ENCODE results near the gene CCSER1. TPM values are rescaled to one million over a fixed set of nuclear protein-coding genes. Genes with fewer than 3 reads are reported as not detected.

Gene CCSER1
- total and polyA plus RNA-seq, 2 donors (not counting 1 experiment from before 2014, with no cell fraction given), result 10.7 to 39.5 TPM

GRCh38 chr4:91317434-91317833, 1190.2 kb downstream of the CCSER1 start:
- H4K20me1 ChIP-seq (ENCODE audit: control insufficient read depth, insufficient read depth, low read length, poor library complexity, severe bottlenecking), result no peaks in the 10 kb centered on the region
- no peaks in the 10 kb centered on the region for H3K9me3 Mint-ChIP-seq (ENCODE audit: insufficient read depth)
- H3K4me1 ChIP-seq (ENCODE audit: control insufficient read depth in 2 of 2, insufficient read depth in 2 of 2, low read length in 2 of 2), result no peaks in the 10 kb centered on the region
- no peaks in the 10 kb centered on the region for H3K36me3 ChIP-seq (replicated peaks in 1 of 2; ENCODE audit: control extremely low read depth in 1 of 2, control insufficient read depth in 1 of 2, extremely low read depth in 1 of 2, insufficient read depth in 2 of 2, low read length in 1 of 2)
- no peaks in the 10 kb centered on the region for H3K79me2 ChIP-seq (ENCODE audit: control insufficient read depth, insufficient read depth, low read length)
- no peak for TF ChIP-seq EZH2 (IDR thresholded peaks at IDR 0.05; ENCODE audit: borderline replicate concordance, insufficient read depth, low read depth, low read length, poor library complexity, severe bottlenecking)
- TF ChIP-seq, protein P1, sequence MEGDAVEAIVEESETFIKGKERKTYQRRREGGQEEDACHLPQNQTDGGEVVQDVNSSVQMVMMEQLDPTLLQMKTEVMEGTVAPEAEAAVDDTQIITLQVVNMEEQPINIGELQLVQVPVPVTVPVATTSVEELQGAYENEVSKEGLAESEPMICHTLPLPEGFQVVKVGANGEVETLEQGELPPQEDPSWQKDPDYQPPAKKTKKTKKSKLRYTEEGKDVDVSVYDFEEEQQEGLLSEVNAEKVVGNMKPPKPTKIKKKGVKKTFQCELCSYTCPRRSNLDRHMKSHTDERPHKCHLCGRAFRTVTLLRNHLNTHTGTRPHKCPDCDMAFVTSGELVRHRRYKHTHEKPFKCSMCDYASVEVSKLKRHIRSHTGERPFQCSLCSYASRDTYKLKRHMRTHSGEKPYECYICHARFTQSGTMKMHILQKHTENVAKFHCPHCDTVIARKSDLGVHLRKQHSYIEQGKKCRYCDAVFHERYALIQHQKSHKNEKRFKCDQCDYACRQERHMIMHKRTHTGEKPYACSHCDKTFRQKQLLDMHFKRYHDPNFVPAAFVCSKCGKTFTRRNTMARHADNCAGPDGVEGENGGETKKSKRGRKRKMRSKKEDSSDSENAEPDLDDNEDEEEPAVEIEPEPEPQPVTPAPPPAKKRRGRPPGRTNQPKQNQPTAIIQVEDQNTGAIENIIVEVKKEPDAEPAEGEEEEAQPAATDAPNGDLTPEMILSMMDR (IDR thresholded peaks at IDR 0.05), result no peak
- DNase-seq (no peak), ATAC-seq (ENCODE audit: low read depth) (no peak)
- no peaks in the 10 kb centered on the region for H3K4me1 Mint-ChIP-seq
- H3K27ac Mint-ChIP-seq, result no peak overlapping the region
- no peak overlapping the region for H3K4me2 ChIP-seq (replicated peaks; ENCODE audit: low read depth, low read length, poor library complexity, severe bottlenecking)
- POLR2A ChIA-PET, result no interaction called here
- no peaks in the 10 kb centered on the region for H3K27me3 ChIP-seq (replicated peaks in 1 of 4; ENCODE audit: control extremely low read depth in 1 of 4, control insufficient read depth in 3 of 4, insufficient read depth in 4 of 4, low read length in 3 of 4)
- H2AFZ ChIP-seq (ENCODE audit: insufficient read depth, low read depth, low read length, poor library complexity, severe bottlenecking), result no peak overlapping the region
- WGBS (ENCODE audit: insufficient coverage), result 100% methylated on average over 2 of the region's 4 CpGs
- intact Hi-C loops (cut with micrococcal nuclease), result no loop called here
- H3K9me3 ChIP-seq (ENCODE audit: control extremely low read depth in 1 of 3, control insufficient read depth in 2 of 3, insufficient read depth in 1 of 3, low read length in 2 of 3), result no peaks in the 10 kb centered on the region
- H3K4me3 ChIP-seq (ENCODE audit: control extremely low read depth in 1 of 5, extremely low read depth in 1 of 5, insufficient read depth in 1 of 5, low read depth in 2 of 5, low read length in 4 of 5), result no peak overlapping the region
- H3K27ac ChIP-seq (ENCODE audit: low read length in 2 of 2), result no peak overlapping the region
- CTCF ChIA-PET, result no interaction called here
- H3K9ac ChIP-seq (ENCODE audit: low read length), result no peak overlapping the region
- no peak overlapping the region for H3K4me3 Mint-ChIP-seq
- H3K27me3 Mint-ChIP-seq, result no peaks in the 10 kb centered on the region

DNA sequence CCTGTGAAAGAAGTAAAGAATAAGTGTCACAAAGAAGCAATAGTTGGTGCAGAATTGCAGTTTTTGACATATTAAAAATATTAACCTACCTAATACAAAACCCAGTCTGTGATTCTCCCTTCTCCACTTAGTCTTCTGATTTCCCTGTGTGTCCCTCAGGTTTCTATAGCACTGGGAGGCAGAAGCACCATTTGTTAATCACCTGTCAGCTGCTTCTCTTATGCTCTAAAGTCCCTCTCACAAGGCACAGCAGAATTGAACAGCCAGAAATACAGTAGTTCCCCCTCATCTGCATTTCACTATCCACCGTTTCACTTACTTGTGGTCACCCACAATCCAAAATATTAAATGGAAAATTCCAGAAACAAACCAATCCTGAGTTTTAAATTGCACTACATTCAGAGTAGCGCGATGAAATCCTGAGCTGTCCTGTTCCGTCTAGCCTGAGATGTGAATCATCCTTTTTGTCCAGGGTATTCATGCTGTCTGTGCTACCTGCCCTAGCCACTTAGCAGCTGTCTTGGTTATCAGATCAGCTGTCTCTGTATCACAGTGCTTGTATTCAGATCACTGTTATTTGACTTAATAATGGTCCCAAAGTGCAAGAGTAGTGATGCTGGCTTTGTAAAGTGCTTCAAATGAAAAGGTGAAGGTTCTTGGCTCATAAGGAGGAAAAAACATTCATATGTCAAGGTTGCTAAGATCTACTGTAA, 1192.5 kb downstream of the CCSER1 start:
- no peak overlapping the region for H2AFZ ChIP-seq (ENCODE audit: insufficient read depth, low read depth, low read length, poor library complexity, severe bottlenecking)
- CTCF ChIA-PET, result no interaction called here
- TF ChIP-seq EZH2 (IDR thresholded peaks at IDR 0.05; ENCODE audit: borderline replicate concordance, insufficient read depth, low read depth, low read length, poor library complexity, severe bottlenecking), result no peak
- Mint-ChIP-seq H3K4me1 (no peaks in the 10 kb centered on the region), H3K27me3 (no peaks in the 10 kb centered on the region), H3K4me3 (no peak overlapping the region), H3K9me3 (ENCODE audit: insufficient read depth) (no peaks in the 10 kb centered on the region), H3K27ac (no peak overlapping the region)
- no peaks in the 10 kb centered on the region for H3K36me3 ChIP-seq (replicated peaks in 1 of 2; ENCODE audit: control extremely low read depth in 1 of 2, control insufficient read depth in 1 of 2, extremely low read depth in 1 of 2, insufficient read depth in 2 of 2, low read length in 1 of 2)
- intact Hi-C loops (cut with micrococcal nuclease), result no loop called here
- WGBS (ENCODE audit: insufficient coverage), result 84% methylated on average over 4 of the region's 4 CpGs
- DNase-seq, result no peak
- H3K9ac ChIP-seq (ENCODE audit: low read length), result no peak overlapping the region
- H3K9me3 ChIP-seq (ENCODE audit: control extremely low read depth in 1 of 3, control insufficient read depth in 2 of 3, insufficient read depth in 1 of 3, low read length in 2 of 3), result no peaks in the 10 kb centered on the region
- no peaks in the 10 kb centered on the region for H3K27me3 ChIP-seq (replicated peaks in 1 of 4; ENCODE audit: control extremely low read depth in 1 of 4, control insufficient read depth in 3 of 4, insufficient read depth in 4 of 4, low read length in 3 of 4)
- H3K4me2 ChIP-seq (replicated peaks; ENCODE audit: low read depth, low read length, poor library complexity, severe bottlenecking), result no peak overlapping the region
- no peak overlapping the region for H3K4me3 ChIP-seq (ENCODE audit: control extremely low read depth in 1 of 5, extremely low read depth in 1 of 5, insufficient read depth in 1 of 5, low read depth in 2 of 5, low read length in 4 of 5)
- H4K20me1 ChIP-seq (ENCODE audit: control insufficient read depth, insufficient read depth, low read length, poor library complexity, severe bottlenecking), result no peaks in the 10 kb centered on the region
- no peak for ATAC-seq (ENCODE audit: low read depth)
- POLR2A ChIA-PET, result no interaction called here
- no peaks in the 10 kb centered on the region for H3K4me1 ChIP-seq (ENCODE audit: control insufficient read depth in 2 of 2, insufficient read depth in 2 of 2, low read length in 2 of 2)
- H3K27ac ChIP-seq (ENCODE audit: low read length in 2 of 2), result no peak overlapping the region
- H3K79me2 ChIP-seq (ENCODE audit: control insufficient read depth, insufficient read depth, low read length), result no peaks in the 10 kb centered on the region

Measured in B cell (primary cell).